H1 (cell line): ENCODE measurements around the gene RGS7BP. TPM values are rescaled to one million over a fixed set of nuclear protein-coding genes. Genes with fewer than 3 reads are reported as not detected.

Experiments
- CTCF ChIA-PET: fragments of 300-600 bp; sonication (Branson Sonifier 250); formaldehyde crosslinking; loops from one replicate; lab custom pipeline; 2021; ENCODE audit not compliant: partially characterized antibody; lab: Charles Lee
- POLR2A ChIA-PET: fragments of 300-600 bp; sonication (Branson Sonifier 250); formaldehyde crosslinking; loops from one replicate; lab custom pipeline; 2021; ENCODE audit warnings: inconsistent platforms; ENCODE audit not compliant: partially characterized antibody; lab: Charles Lee
- DNase-seq, 2 experiments: peaks; one replicate each; pipeline versions ENCODE4 v3.0.0 to v3.0.0-alpha.2; 2010 to 2022; ENCODE audit warnings: low spot score in 2 of 2, low read depth in 1 of 2, mixed read lengths in 1 of 2
- FAIRE-seq: peaks from 2 replicates; lab custom pipeline; 2011; peaks lifted over from hg19 to GRCh38; lab: Jason Lieb, UNC
- H2AFZ ChIP-seq: 2 replicates; pipeline ENCODE4 v1.8.1; 2012; ENCODE audit warnings: low read length, inconsistent platforms
- H2AK5ac ChIP-seq: 2 replicates; pipeline ENCODE4 v1.6.1; 2013; ENCODE audit warnings: low read depth, low read length
- H2BK120ac ChIP-seq: replicated peaks from 2 replicates; pipeline ENCODE3; 2013; ENCODE audit warnings: low read depth, low read length, inconsistent platforms
- H2BK12ac ChIP-seq: 2 replicates; pipeline ENCODE4 v1.6.1; 2013; ENCODE audit warnings: low read depth, low read length
- H2BK15ac ChIP-seq: 2 replicates; pipeline ENCODE4 v1.6.1; 2013; ENCODE audit warnings: low read length
- H2BK20ac ChIP-seq: 2 replicates; pipeline ENCODE4 v1.6.1; 2013; ENCODE audit warnings: low read length
- H2BK5ac ChIP-seq: 2 replicates; pipeline ENCODE4 v1.6.1; 2013; ENCODE audit warnings: low read depth, low read length
- H3K14ac ChIP-seq: 2 replicates; pipeline ENCODE4 v1.6.1; 2013; ENCODE audit warnings: inconsistent platforms; ENCODE audit not compliant: insufficient read length
- H3K18ac ChIP-seq: 2 replicates; pipeline ENCODE4 v1.6.1; 2013; ENCODE audit warnings: low read length; ENCODE audit errors: extremely low read depth
- H3K23ac ChIP-seq: 2 replicates; pipeline ENCODE4 v1.6.1; 2013; ENCODE audit warnings: inconsistent platforms; ENCODE audit not compliant: insufficient read length
- H3K23me2 ChIP-seq: 2 replicates; pipeline ENCODE4 v1.6.1; 2013; ENCODE audit warnings: low read depth, low read length
- H3K27ac ChIP-seq: 2 replicates; pipeline ENCODE4 v1.6.1; 2011; ENCODE audit warnings: low read depth, low read length, inconsistent platforms
- H3K27me3 ChIP-seq, 4 experiments: replicated peaks in 1 of 4; 1 replicate in 1 of 4; 2 replicates in 3 of 4; pipeline versions ENCODE4 v1.6.1 to v1.8.1; 2011 to 2013; ENCODE audit warnings: low read length in 3 of 4, mild to moderate bottlenecking in 3 of 4, inconsistent platforms in 2 of 4, mixed read lengths in 2 of 4, moderate library complexity in 1 of 4; ENCODE audit not compliant: control insufficient read depth in 3 of 4, insufficient read depth in 3 of 4; ENCODE audit errors: extremely low read depth in 1 of 4
- H3K36me3 ChIP-seq, 4 experiments: 2 replicates each; pipeline versions ENCODE4 v1.6.1 to v1.8.1; 2011 to 2013; ENCODE audit warnings: mild to moderate bottlenecking in 4 of 4, low read length in 3 of 4, moderate library complexity in 2 of 4, control low read depth in 1 of 4, inconsistent platforms in 1 of 4; ENCODE audit not compliant: insufficient read depth in 4 of 4, control insufficient read depth in 2 of 4
- H3K4ac ChIP-seq: replicated peaks from 2 replicates; pipeline ENCODE3; 2013; ENCODE audit warnings: low read length, low read depth, mixed read lengths, inconsistent platforms; ENCODE audit not compliant: insufficient read length
- H3K4me1 ChIP-seq, 4 experiments: replicated peaks in 1 of 4; 1 replicate in 1 of 4; 2 replicates in 3 of 4; pipeline versions ENCODE4 v1.6.1 to v1.8.1; 2011 to 2013; ENCODE audit warnings: low read length in 3 of 4, inconsistent platforms in 2 of 4, mixed read lengths in 1 of 4; ENCODE audit not compliant: insufficient read depth in 4 of 4, control insufficient read depth in 3 of 4
- H3K4me2 ChIP-seq, 2 experiments: 2 replicates each; pipeline versions ENCODE4 v1.6.1 to v1.8.1; 2011 to 2013; ENCODE audit warnings: low read depth in 2 of 2, low read length in 2 of 2, control low read depth in 1 of 2, inconsistent platforms in 1 of 2, mild to moderate bottlenecking in 1 of 2; ENCODE audit not compliant: insufficient read depth in 1 of 2
- H3K4me3 ChIP-seq, 4 experiments: fragments of 200-600, 300-600 bp in 1 of 4; sonication (generic), shearing (Covaris generic), sonication (Bioruptor Twin) in 1 of 4; 2 replicates each; pipeline versions ENCODE4 v1.5.1 to v1.8.1; 2011 to 2016; ENCODE audit warnings: low read length in 4 of 4, low read depth in 3 of 4, control low read depth in 2 of 4, inconsistent platforms in 2 of 4, mild to moderate bottlenecking in 2 of 4, mixed read lengths in 1 of 4, moderate library complexity in 1 of 4; ENCODE audit not compliant: insufficient read depth in 2 of 4; ENCODE audit errors: extremely low read depth in 1 of 4
- H3K56ac ChIP-seq: replicated peaks from 2 replicates; pipeline ENCODE3; 2013; ENCODE audit warnings: low read depth, mild to moderate bottlenecking, mixed read lengths, low read length, inconsistent platforms; ENCODE audit not compliant: insufficient read length
- H3K79me1 ChIP-seq: 2 replicates; pipeline ENCODE4 v1.6.1; 2013; ENCODE audit warnings: low read depth, low read length, control low read depth
- H3K79me2 ChIP-seq, 2 experiments: 2 replicates each; pipeline versions ENCODE4 v1.6.1 to v1.8.1; 2012 to 2013; ENCODE audit warnings: low read length in 2 of 2, mild to moderate bottlenecking in 2 of 2, inconsistent platforms in 1 of 2; ENCODE audit not compliant: insufficient read depth in 2 of 2, control insufficient read depth in 1 of 2
- H3K9ac ChIP-seq, 4 experiments: replicated peaks in 1 of 4; 1 replicate in 1 of 4; 2 replicates in 3 of 4; pipeline versions ENCODE4 v1.6.1 to v1.8.1; 2011 to 2013; ENCODE audit warnings: low read depth in 3 of 4, low read length in 3 of 4, control low read depth in 2 of 4, mild to moderate bottlenecking in 2 of 4, moderate library complexity in 2 of 4, inconsistent platforms in 1 of 4; ENCODE audit errors: extremely low read depth in 1 of 4
- H3K9me3 ChIP-seq, 2 experiments: 2 replicates each; pipeline versions ENCODE4 v1.6.1 to v1.8.1; 2012 to 2013; ENCODE audit warnings: mild to moderate bottlenecking in 2 of 2, moderate library complexity in 2 of 2, control low read depth in 1 of 2, inconsistent platforms in 1 of 2, low read depth in 1 of 2, low read length in 1 of 2, mixed read lengths in 1 of 2; ENCODE audit not compliant: insufficient read depth in 2 of 2
- H4K20me1 ChIP-seq, 2 experiments: replicated peaks in 1 of 2; 2 replicates each; pipeline versions ENCODE3 to v1.8.1; 2011 to 2013; ENCODE audit warnings: inconsistent platforms in 2 of 2, low read length in 2 of 2, mild to moderate bottlenecking in 1 of 2; ENCODE audit not compliant: insufficient read depth in 2 of 2, control insufficient read depth in 1 of 2
- H4K5ac ChIP-seq: 2 replicates; pipeline ENCODE4 v1.6.1; 2013; ENCODE audit warnings: low read length, low read depth, mixed read lengths, inconsistent platforms; ENCODE audit not compliant: insufficient read length
- H4K8ac ChIP-seq: 2 replicates; pipeline ENCODE4 v1.8.0; 2013; ENCODE audit warnings: mild to moderate bottlenecking, moderate library complexity, low read length, inconsistent platforms; ENCODE audit not compliant: insufficient read depth; ENCODE audit errors: extremely low read depth
- H4K91ac ChIP-seq: replicated peaks from 2 replicates; pipeline ENCODE3; 2013; ENCODE audit warnings: low read length, mixed read lengths, inconsistent platforms; ENCODE audit not compliant: insufficient read length
- CBX8 ChIP-seq: fragments of 300-800, 300-1000 bp; sonication (generic); IDR thresholded peaks from 2 replicates; pipeline ENCODE4 v1.7.1; 2016; ENCODE audit warnings: low read depth, low read length, borderline replicate concordance
- EGR1 ChIP-seq: IDR thresholded peaks from 2 replicates; pipeline ENCODE4 v1.6.1; 2011; ENCODE audit warnings: low read depth, low read length, borderline replicate concordance
- SRF ChIP-seq: IDR thresholded peaks from 2 replicates; pipeline ENCODE4 v1.6.1; 2011; ENCODE audit warnings: mild to moderate bottlenecking, low read depth, low read length, moderate library complexity
- TEAD4 ChIP-seq: IDR thresholded peaks from 2 replicates; pipeline ENCODE4 v1.6.1; 2012; ENCODE audit warnings: low read depth, low read length, inconsistent platforms, mixed read lengths
- WGBS, 2 experiments: shearing (Covaris generic) in 1 of 2; methylation state at CpG; one replicate each; pipeline versions ENCODE4 v1.1.6 to v1.1.7; 2013 to 2015; ENCODE audit warnings: low lambda C conversion rate in 2 of 2, mixed read lengths in 2 of 2, inconsistent platforms in 1 of 2, low coverage in 1 of 2, missing lambda C conversion rate in 1 of 2; ENCODE audit not compliant: insufficient replicate concordance in 2 of 2, insufficient coverage in 1 of 2, insufficient read length in 1 of 2; ENCODE audit errors: extremely low coverage in 1 of 2, missing lambda C conversion rate in 1 of 2; 5-methylcytosine and 5-hydroxymethylcytosine counted together
- polyA plus RNA-seq, 7 experiments: library from polyadenylated mRNA; depleted of rRNA in 3 of 7; stranded (reverse) in 5 of 7; unstranded in 2 of 7; fragments of >200 nt in 5 of 7; fragments of 200-250 nt in 2 of 7; gene quantifications; 1 replicate in 5 of 7; 2 replicates in 1 of 7; 4 replicates in 1 of 7; pipeline versions ENCODE4 v1.2.1 to v1.2.3, GENCODE V29; 2011 to 2013; ENCODE audit warnings: missing spikeins in 2 of 7, mixed read lengths in 2 of 7
- total RNA-seq: library from RNA; stranded (reverse); fragmentation: NEBNext Ultra II Directional; extraction: Animal tissue kit (Norgen Biotek cat#: 25700); gene quantifications from 2 replicates; pipeline ENCODE4 v1.2.1, GENCODE V29; 2021

Gene RGS7BP
- total and polyA plus RNA-seq, 2 of the 8 experiments (the other 6 are each of a cell fraction or from before 2014, with no cell fraction given) = 0.65 to 2.3 TPM

GRCh38 chr5:64502196-64502595 is 3.6 kb upstream of the RGS7BP start:
- Histone ChIP-seq H3K18ac (no peak overlapping the region), H2BK120ac (no peak overlapping the region), H3K14ac (no peak overlapping the region), H3K79me2 (no peaks in the 10 kb centered on the region), H4K8ac (no peak overlapping the region), H3K23ac (no peak overlapping the region), H3K27ac (no peak overlapping the region), H3K36me3 (no peaks in the 10 kb centered on the region), H3K9ac (no peak overlapping the region; a peak in 1 of 7 replicates), H4K20me1 (no peaks in the 10 kb centered on the region), H3K9me3 (no peaks in the 10 kb centered on the region), H2BK12ac (no peak overlapping the region), H2BK5ac (no peak overlapping the region), H3K23me2 (peaks cover 14% of the 10 kb centered on the region; the same call in 1 of the 2 replicates), H4K5ac (no peak overlapping the region), H2AK5ac (no peak overlapping the region), H4K91ac (no peak overlapping the region), H3K4ac (no peak overlapping the region), H3K27me3 (peaks cover 4 to 30% (median 16%) of the 10 kb centered on the region in 4 experiments), H2BK20ac (no peak overlapping the region), H3K79me1 (no peaks in the 10 kb centered on the region), H2AFZ (no peak overlapping the region), H2BK15ac (no peak overlapping the region), H3K4me2 (peak overlapping the region; percentile 30 to 41; a peak in 3 of 4 replicates), H3K4me3 (peak overlapping the region in 1 of 4 experiments; percentile 9; a peak in 1 of 8 replicates), H3K4me1 (peaks cover 2 to 16% (median 6%) of the 10 kb centered on the region in 4 experiments; a peak in 3 of 7 replicates), H3K56ac (no peak overlapping the region)
- 42% methylated on average over 5 of the region's 5 CpGs; no CpG with 5 or more reads in 1 of the 2 experiments for WGBS, 2 experiments
- DNase-seq (no peak), FAIRE-seq (no peak)
- CTCF ChIA-PET = interaction anchor here (1.0 to 1.8 kb wide), 2 partner anchors 107 to 288 kb away, joined by 3 to 5 read pairs; no protein-coding TSS in a partner anchor
- POLR2A ChIA-PET = no interaction called here
- no peak for TF ChIP-seq SRF
- TF ChIP-seq TEAD4 = peak; percentile 49; the same call in 1 of the 2 replicates
- TF ChIP-seq EGR1 = no peak
- TF ChIP-seq CBX8 = no peak
